ENCODE data around the gene RENBP.

DNA sequence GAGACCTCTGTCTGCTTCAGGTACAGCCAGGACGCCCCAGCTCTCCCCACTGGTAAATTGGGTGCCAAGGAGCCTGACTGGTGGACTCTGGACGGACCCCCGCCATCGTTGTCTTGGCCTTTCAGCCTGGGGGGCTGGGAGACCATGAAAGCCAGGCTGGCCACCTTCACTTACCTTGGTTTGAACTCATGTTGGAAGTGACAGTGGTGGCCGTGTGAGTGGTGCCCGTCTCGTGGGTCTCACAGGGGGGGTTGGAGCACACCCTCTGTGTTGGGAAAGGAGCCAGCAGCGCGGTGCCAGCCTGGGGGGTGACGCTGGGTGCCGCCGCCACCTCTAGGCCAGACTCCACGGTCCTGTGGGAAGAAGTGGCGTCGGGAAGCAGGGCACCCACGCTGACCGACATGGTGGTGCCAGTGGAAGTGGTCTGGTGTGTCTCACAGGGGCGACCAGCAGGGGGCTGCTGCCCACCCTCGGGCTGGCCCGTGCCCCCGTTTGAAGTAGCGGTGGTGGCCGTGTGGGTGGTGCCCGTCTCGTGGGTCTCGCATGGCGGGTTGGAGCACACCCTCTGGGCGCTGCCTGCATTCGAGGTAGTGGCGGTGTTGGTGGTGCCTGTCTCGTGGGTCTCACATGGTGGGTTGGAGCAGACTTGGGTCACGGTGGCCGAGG, 9.6 kb upstream of the RENBP start:
- TF ChIP-seq POLR2AphosphoS5 (IDR thresholded peaks at IDR 0.05; ENCODE audit: low read depth, low read length) = no peak
- no peak for TF ChIP-seq TAF1 (IDR thresholded peaks at IDR 0.05; ENCODE audit: low read depth, low read length)
